Heart left ventricle (tissue), 16 donors: ENCODE measurements around the gene DNAJB4. TPM values are rescaled to one million over a fixed set of nuclear protein-coding genes. Genes with fewer than 3 reads are reported as not detected.

Experiments used
- ATAC-seq, 4 donors: fragments of 200-7000 bp; cut with Tn5 transposase; one replicate each; pipeline ENCODE4 v1.9.1; 2020 to 2022; ENCODE audit warnings: moderate library complexity in 4 of 4, mild to moderate bottlenecking in 3 of 4, moderate number of reproducible peaks in 1 of 4
- DNase-seq, 5 donors: peaks; one replicate each; pipeline ENCODE4 v3.0.0-alpha.2; 2020
- H3K27ac ChIP-seq, 12 donors: fragments of 200-600 bp; sonication (generic) in 4 of 12; one replicate each; pipeline versions ENCODE4 v1.5.0 to v1.8.0; 2016 to 2022; ENCODE audit warnings: mild to moderate bottlenecking in 2 of 12
- H3K27me3 ChIP-seq, 9 donors: fragments of 200-600 bp; sonication (generic) in 2 of 9; one replicate each; pipeline versions ENCODE4 v1.5.1 to v1.8.0; 2016 to 2022; ENCODE audit warnings: mild to moderate bottlenecking in 3 of 9
- H3K36me3 ChIP-seq, 9 donors: fragments of 200-600 bp; sonication (generic) in 2 of 9; one replicate each; pipeline versions ENCODE4 v1.5.0 to v1.8.0; 2018 to 2022; ENCODE audit warnings: mild to moderate bottlenecking in 2 of 9
- H3K4me1 ChIP-seq, 12 donors: fragments of 200-600 bp; sonication (generic) in 4 of 12; one replicate each; pipeline versions ENCODE4 v1.5.0 to v1.8.0; 2016 to 2022; ENCODE audit warnings: mild to moderate bottlenecking in 3 of 12
- H3K4me3 ChIP-seq, 12 donors: fragments of 200-600 bp; sonication (generic) in 4 of 12; one replicate each; pipeline versions ENCODE4 v1.5.0 to v1.8.0; 2017 to 2022; ENCODE audit warnings: mild to moderate bottlenecking in 9 of 12, moderate library complexity in 4 of 12
- H3K9me3 ChIP-seq, 12 donors: fragments of 200-600 bp; sonication (generic) in 4 of 12; one replicate each; pipeline versions ENCODE4 v1.5.0 to v1.8.0; 2016 to 2022; ENCODE audit warnings: mild to moderate bottlenecking in 1 of 12
- CTCF ChIP-seq, 12 donors: fragments of 200-600 bp; sonication (generic) in 4 of 12; IDR thresholded peaks; one replicate each; pipeline versions ENCODE4 v1.5.0 to v1.8.0; 2018 to 2022; ENCODE audit warnings: antibody characterized with exemption in 12 of 12, mild to moderate bottlenecking in 5 of 12
- POLR2A ChIP-seq, 2 donors: fragments of 450-650 bp; IDR thresholded peaks; one replicate each; pipeline ENCODE4 v1.6.1; 2017; ENCODE audit warnings: antibody characterized with exemption in 2 of 2, mild to moderate bottlenecking in 2 of 2, moderate library complexity in 2 of 2
- WGBS, 4 donors: extraction: QIAGEN DNeasy Blood & Tissue Kit in 2 of 4; methylation state at CpG; one replicate each; pipeline versions ENCODE4 v1.1.5 to v1.1.7; 2013 to 2018; 5-methylcytosine and 5-hydroxymethylcytosine counted together
- intact Hi-C, 10 donors: fragments of 100-400 bp; cut with DNase I; formaldehyde crosslinking; loops; one replicate each; pipeline versions ENCODE4 v1.11.1 to v1.14.2; 2022
- polyA plus RNA-seq, 2 donors: library from polyadenylated mRNA; stranded (reverse); fragments of 200-250 nt; gene quantifications; one replicate each; pipeline ENCODE4 v1.2.3, GENCODE V29; 2013
- total RNA-seq, 9 donors: library from RNA; depleted of rRNA in 2 of 9; stranded (reverse); fragments of >200 nt in 2 of 9; fragmentation: NEBNext Ultra II Directional in 3 of 9; extraction: Animal tissue kit (Norgen Biotek cat#: 25700) in 3 of 9; gene quantifications; one replicate each; pipeline versions ENCODE4 v1.1.0 to v1.2.4, GENCODE V29; 2016 to 2023
- donor health status: ischemic (EF 13 %, LVEDD 7.1; RV severe dilation, severe dysfunction).
- donor health status: healthy with polysubstance abuse.
- donor health status: DM: no; HTN: yes; CAD: no.
- donor health status: DM: no; HTN: no; CAD: no.
- donor health status: ischemic (EF 25% LVEDD 6.9; RV normal size, moderate dysfunction).
- donor health status: ischemic (EF 25% LVEDD 5.7; RV mildly dilated, moderate dysfunction).
- donor health status: healthy.
- donor health status: DM: yes; HTN: yes; CAD: no.
- donor health status: ischemic (EF 35%, LVEDD 5.7; RV mildly dilated, moderate dysfunction).
- donor health status: nonischemic (EF 11% LVEDD 7.7; RV severe dilation, severe dysfunction).
- donor health status: DM: yes; HTN: yes; CAD: no.
- donor health status: PGD.
- donor health status: ischemic (EF 29% LVEDD 5.4; RV normal size, mild dysfunction).
- donor health status: nonischemic (EF 23%, LVEDD 6.1; RV moderate dilation, normal function).

DNAJB4 gene
- total and polyA plus RNA-seq, 11 donors, result 35.2 to 190 (median 95.9) TPM

DNA sequence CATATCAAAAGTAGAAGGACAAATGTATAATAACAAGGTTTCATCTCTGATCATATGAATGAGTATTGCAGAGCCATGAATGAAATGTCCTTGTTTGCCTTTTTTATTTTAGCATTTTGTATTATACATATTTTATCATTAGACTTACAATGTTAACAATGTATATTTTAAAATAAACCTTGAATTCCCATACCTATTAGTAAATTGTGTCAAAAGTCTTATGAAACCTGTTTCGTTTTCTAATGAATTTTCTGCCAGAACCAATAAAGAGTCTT lies 646 bp downstream of the DNAJB4 start:
- no peaks in the 10 kb centered on the region for H3K9me3 ChIP-seq
- TF ChIP-seq CTCF (IDR thresholded peaks at IDR 0.05) (no peak), POLR2A (IDR thresholded peaks at IDR 0.05) (no peak)
- intact Hi-C loops, result loop anchor here in 9 of 10 donors (1.0 to 10.0 kb wide), 5 partner anchors 26 to 109 kb away; partner anchors contain the start of genes FUBP1 (in 8 of the 9) and GIPC2 (in 3 of the 9)
- peak overlapping the region; percentile 89 to 96 (median 92) for H3K27ac ChIP-seq
- H3K4me1 ChIP-seq, result peaks cover 0 to 57% (median 23%) of the 10 kb centered on the region in 12 donors
- no peaks in the 10 kb centered on the region for H3K27me3 ChIP-seq
- WGBS, 4 donors, result 0% methylated on average over 1 of the region's 1 CpG
- no peak for DNase-seq
- no peak for ATAC-seq
- H3K36me3 ChIP-seq, result no peaks in the 10 kb centered on the region
- H3K4me3 ChIP-seq, result peak overlapping the region; percentile 33 to 73 (median 64)

GRCh38 chr1:78005755-78006154 lies 1.0 kb downstream of the DNAJB4 start:
- peaks cover 0 to 59% (median 27%) of the 10 kb centered on the region in 12 donors for H3K4me1 ChIP-seq
- no peaks in the 10 kb centered on the region for H3K36me3 ChIP-seq
- WGBS, 4 donors, result 0 to 3% (median 1%) methylated on average over 1 of the region's 1 CpG
- no peaks in the 10 kb centered on the region for H3K9me3 ChIP-seq
- ATAC-seq (peak in 2 of 4 donors; percentile 52 to 56), DNase-seq (peak in 2 of 5 donors; percentile 32 to 59)
- H3K27ac ChIP-seq, result peak overlapping the region; percentile 89 to 96 (median 92)
- H3K27me3 ChIP-seq, result no peaks in the 10 kb centered on the region
- TF ChIP-seq CTCF (IDR thresholded peaks at IDR 0.05) (no peak), POLR2A (IDR thresholded peaks at IDR 0.05) (no peak)
- H3K4me3 ChIP-seq, result peak overlapping the region; percentile 33 to 73 (median 64)
- intact Hi-C loops, result loop anchor here in 9 of 10 donors (1.0 to 10.0 kb wide), 5 partner anchors 26 to 109 kb away; partner anchors contain the start of genes FUBP1 (in 8 of the 9) and GIPC2 (in 3 of the 9)

GRCh38 chr1:78006521-78006920 lies 1.8 kb downstream of the DNAJB4 start:
- Histone ChIP-seq H3K9me3 (no peaks in the 10 kb centered on the region), H3K4me1 (peaks cover 0 to 64% (median 31%) of the 10 kb centered on the region in 12 donors), H3K27me3 (no peaks in the 10 kb centered on the region), H3K4me3 (peak overlapping the region; percentile 33 to 73 (median 64)), H3K36me3 (no peaks in the 10 kb centered on the region), H3K27ac (peak overlapping the region in 11 of 12 donors; percentile 89 to 96 (median 92))
- TF ChIP-seq POLR2A (IDR thresholded peaks at IDR 0.05), result no peak
- no peak for TF ChIP-seq CTCF (IDR thresholded peaks at IDR 0.05)
- intact Hi-C loops, result loop anchor here in 4 of 10 donors (5.0 to 10.0 kb wide), 2 partner anchors 41 to 108 kb away; partner anchors contain the start of gene GIPC2 (in 3 of the 4)
- ATAC-seq (no peak), DNase-seq (no peak)

DNA sequence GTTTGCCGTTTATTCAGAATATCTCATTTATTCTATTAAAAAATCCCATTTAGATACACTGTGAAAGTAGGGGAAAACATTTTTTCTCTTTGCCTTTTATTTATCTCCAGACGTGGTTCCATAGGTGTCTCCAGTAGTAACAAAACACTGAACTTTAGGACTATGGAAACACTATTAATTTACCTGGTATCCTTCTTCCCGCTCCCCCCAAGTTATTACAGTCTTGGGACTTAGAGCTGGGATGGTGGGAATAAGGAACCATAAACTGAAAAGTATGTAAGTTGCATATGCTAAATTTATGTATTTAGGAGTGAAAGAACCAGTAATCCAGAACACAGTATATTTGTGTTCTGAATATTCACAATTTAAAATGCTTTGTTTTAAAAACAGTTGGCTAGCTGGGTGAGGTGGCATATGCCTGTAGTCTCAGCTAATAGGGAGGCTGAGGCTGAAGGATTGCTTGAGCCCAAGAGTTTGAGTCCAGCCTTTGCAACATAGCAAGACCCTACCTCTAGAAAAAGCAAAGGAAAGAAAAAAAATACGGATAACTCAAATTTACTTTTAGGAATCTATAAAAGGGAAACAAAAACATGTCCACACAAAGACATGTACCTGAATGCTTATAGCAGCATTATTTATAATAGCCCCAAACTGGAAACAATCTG lies 3.1 kb downstream of the DNAJB4 start:
- WGBS, 4 donors, result 53 to 75% (median 62%) methylated on average over 4 of the region's 4 CpGs
- peak overlapping the region in 5 of 12 donors; percentile 6 to 96 (median 92) for H3K27ac ChIP-seq
- TF ChIP-seq POLR2A (IDR thresholded peaks at IDR 0.05) (no peak), CTCF (IDR thresholded peaks at IDR 0.05) (no peak)
- H3K9me3 ChIP-seq, result no peaks in the 10 kb centered on the region
- H3K4me1 ChIP-seq, result peaks cover 0 to 58% (median 32%) of the 10 kb centered on the region in 12 donors
- DNase-seq, result no peak
- ATAC-seq, result no peak
- intact Hi-C loops, result loop anchor here in 4 of 10 donors (5.0 to 10.0 kb wide), 2 partner anchors 39 to 107 kb away; partner anchors contain the start of gene GIPC2 (in 3 of the 4)
- peak overlapping the region in 11 of 12 donors; percentile 53 to 73 (median 66) for H3K4me3 ChIP-seq
- H3K36me3 ChIP-seq, result peaks cover 0 to 3% (median under 1%) of the 10 kb centered on the region in 9 donors
- H3K27me3 ChIP-seq, result no peaks in the 10 kb centered on the region
